GM19240 (cell line): ENCODE data around the gene L1CAM.

Experiments used
- DNase-seq: peaks from one replicate; pipeline ENCODE4 v3.0.0; 2011; ENCODE audit warnings: low spot score; ENCODE audit not compliant: insufficient read length

The L1CAM gene

GRCh38 chrX:153925387-153925738 is 39.4 kb upstream of the L1CAM start:
- DNase-seq = no peak

DNA sequence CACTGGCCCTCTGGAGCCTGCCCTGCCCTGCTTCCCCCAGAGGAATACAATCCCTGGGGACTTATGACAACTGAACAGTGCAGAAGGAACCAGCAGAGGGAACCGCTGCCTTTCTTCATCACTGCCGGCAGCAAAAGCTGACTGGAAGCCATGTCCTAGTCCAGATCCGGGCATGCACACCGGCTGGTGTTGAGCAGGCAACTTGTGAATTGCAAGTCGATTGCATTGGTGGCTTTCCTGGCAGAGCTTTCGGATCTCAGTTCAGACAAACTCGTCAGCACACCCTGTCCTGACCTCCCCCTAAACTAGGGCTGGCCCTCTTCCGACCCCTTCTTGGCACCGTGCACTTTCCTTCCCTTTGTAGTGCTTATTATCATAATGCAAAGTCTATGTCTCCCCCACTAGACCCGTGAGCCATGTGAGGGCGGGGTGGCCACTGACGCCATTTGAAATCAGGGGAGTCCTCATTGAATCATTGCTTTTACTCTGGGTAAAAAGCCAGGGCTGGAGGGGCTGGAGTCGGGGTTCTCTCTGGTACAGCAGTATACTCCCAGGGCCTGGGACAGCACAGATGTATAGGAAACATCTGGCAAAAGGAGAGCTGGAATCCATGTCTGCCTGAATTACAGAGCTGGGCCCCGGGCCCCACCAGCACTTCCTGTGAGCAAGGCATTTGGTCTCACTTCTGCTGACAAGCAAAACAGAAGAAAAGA is 38.3 kb upstream of the L1CAM start:
- no peak for DNase-seq

DNA sequence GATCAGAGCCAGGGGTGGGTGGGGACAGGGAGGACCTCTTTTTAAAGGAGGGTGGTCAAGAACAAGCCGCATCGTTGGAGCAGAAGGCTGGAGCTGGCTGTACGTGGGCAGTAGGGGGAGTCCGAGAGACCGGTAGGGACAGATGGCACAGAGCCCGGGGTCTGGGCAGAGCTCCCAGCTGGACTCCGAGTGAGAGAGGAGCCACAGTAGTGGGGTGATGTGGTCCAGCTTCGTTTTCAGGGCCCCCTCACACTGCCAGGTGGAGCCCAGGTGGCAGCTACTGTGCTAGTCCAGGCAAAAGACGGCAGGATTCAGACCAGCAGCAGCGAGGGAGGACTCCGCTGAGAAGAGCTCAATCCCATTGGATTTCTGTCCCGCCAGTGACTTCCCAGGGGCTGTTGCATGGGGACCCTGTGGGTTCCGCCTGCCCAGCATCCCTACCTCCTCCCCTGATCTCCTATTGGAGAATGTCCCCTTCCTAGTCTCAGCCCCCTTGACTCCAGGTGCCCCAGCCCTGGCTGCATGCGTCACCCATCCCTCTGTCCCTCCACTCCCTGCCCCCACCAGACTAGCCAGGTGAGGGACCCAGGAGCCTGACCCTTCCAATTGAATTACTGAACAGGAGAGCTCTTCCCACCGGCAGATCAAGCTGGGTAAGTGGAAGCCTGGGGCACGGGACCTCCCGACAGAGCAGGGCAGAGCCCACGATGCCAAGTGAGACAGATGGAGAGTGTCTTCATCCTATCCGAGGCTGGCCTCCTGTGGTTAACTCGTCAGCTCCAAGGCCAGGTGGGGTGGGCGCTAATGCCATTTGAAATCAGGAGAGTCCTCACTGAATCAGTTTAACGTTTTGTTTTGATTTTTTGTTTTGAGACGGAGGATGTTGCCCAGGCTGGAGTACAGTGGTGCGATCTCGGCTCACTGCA is 37.2 kb upstream of the L1CAM start:
- no peak for DNase-seq

DNA sequence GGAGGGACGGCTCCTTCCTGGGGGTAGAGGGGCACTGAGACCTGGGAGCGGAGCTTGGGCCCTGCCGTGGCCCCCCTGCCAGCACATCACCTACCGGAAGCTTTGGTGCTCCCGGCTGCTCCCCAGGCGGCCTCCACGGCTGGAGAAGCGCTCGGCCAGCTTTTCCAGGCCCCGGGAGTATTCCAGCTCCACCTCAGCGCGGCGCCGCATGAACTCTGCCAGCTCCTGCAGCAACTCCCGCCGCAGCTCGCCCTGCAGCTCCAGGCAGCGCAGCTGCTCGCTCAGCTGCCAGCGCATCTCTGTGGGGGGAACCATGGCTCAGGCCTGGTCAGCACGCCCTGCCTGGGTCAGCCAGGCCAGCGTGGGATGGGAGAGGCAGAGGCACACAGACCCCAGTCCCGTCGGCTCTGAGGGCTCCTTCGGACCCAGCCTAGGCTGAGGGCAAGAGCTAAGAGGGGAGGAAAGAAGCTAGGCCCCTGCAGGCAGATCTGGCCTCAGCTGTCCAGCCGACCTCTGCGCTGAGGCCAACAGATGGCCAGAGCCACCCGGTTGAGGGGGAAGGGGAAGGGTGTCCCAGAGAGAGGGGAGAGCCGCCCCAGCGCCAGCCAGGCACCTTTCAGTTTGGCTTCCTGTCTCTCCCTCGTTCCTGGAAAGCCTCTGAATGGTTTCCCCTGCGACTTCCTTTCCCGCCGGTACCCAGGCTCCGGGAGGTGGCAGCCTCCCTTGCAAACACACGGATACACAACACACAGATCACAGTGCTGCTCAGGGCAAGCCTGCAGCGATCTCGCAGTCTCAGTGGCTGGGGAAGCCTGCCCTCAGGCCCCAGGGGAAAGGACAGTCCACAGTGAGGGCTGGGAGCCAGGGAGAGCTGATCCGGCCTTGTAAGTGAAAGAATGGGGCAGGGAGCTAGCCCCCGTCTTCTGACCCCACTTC is 35.8 kb upstream of the L1CAM start:
- DNase-seq = no peak

DNA sequence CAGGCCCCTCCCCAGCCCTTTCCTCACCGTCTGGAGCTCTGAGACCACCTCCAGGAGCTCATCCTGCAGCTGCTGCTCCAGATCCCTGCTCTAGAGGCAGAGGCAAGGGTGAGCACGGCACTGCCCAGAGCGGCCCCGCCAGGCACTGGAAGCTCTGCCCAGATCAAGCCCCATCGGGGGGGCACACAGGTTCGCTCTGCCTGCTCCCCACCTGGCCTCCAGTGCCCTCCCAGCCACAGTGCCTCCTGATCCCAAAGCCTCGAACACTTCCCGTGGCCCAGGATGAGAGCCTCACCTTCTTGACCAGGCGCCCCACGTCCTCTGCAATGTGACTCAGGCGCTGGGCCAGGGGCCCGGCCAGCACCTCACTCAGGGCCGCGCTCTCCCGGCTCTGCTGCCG is 35.1 kb upstream of the L1CAM start:
- no peak for DNase-seq

GRCh38 chrX:153920546-153920945 is 34.6 kb upstream of the L1CAM start:
- DNase-seq = no peak

DNA sequence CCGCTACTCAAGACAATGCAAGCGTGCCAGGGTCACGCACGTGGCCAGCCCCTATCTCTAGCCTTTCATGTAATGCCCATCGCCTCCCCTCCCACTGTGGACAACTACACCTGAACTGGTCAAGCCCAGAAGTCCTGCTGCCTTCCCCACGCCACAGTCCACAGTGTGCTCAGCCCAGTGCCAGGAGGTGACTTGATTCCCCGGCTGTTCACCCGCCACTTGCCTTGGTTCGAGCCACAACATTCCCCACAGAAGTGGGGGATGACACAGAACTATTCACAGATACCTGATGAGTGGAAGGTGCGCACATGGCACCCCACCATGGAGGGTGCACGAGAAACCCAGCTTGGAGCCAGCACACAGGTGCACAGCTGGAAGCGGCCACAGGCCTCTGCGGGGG is 33.3 kb upstream of the L1CAM start:
- no peak for DNase-seq

DNA sequence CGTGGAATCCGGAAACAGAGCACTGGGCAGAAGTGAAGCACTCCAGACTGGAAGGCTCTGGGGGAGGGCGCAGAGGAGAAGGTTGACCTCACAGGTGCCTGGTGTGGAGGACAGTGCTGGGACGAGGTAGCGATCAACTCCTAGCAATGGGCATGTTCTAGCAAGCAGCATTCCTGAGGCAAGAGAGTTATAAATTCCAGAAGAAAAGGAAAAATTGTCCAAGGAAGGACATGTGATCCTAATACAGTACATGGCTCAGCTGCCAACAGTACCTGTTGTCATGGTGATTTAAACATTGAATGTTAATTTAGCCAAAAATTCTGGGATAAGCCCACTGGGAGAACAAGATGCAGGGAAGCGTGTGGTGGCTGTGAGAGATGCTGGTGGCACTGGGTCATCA is 31.9 kb upstream of the L1CAM start:
- DNase-seq = no peak

GRCh38 chrX:153913701-153914100 is 27.7 kb upstream of the L1CAM start:
- no peak for DNase-seq

- DNase-seq = no peak
Measured at GRCh38 chrX:153913211-153913610, 27.2 kb upstream of the L1CAM start.

GRCh38 chrX:153911798-153912197 is 25.8 kb upstream of the L1CAM start:
- DNase-seq = no peak

DNA sequence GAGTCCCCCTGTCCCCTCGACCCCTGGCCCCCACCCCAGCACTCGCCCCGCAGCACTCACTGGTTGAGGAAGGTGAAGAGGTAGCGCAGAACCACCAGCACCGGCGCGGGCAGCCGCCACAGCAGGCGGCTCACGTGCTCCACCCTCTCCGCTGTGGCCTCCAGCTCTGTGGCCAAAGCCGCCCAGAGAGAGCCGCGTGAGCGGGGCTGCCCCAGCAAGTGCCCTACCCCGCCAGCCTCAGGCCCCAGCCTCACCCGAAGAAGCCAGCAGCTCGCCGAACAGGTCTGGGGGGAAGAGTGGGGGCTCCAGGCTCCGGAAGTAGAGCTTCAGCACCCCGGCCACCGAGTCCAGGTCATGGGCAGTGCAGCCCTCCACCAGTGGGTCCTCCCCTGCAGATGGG is 24.5 kb upstream of the L1CAM start:
- no peak for DNase-seq

DNA sequence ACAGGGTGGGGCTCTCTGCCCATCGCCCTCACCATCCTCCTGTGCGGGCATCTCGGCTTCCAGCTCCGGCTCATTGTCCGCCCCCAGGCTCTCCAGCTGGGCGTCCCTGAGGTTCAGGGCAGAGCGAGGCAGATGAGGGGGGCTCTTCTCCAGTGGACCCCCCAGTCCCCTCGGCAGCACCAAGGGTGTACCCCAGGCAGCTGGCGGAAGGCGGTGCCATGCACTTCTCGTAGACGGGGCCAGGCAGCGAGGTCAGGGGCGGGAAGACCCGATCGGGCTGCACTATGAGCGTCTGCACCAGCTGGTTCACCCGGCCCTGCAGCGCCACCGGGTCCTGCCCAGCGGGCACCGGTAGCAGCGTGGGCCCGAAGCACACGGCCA is 24.0 kb upstream of the L1CAM start:
- no peak for DNase-seq

- DNase-seq = no peak
Measured at GRCh38 chrX:153909024-153909979, 23.3 kb upstream of the L1CAM start.

GRCh38 chrX:153908219-153908860 is 22.4 kb upstream of the L1CAM start:
- no peak for DNase-seq

GRCh38 chrX:153907456-153907855 is 21.5 kb upstream of the L1CAM start:
- no peak for DNase-seq

DNA sequence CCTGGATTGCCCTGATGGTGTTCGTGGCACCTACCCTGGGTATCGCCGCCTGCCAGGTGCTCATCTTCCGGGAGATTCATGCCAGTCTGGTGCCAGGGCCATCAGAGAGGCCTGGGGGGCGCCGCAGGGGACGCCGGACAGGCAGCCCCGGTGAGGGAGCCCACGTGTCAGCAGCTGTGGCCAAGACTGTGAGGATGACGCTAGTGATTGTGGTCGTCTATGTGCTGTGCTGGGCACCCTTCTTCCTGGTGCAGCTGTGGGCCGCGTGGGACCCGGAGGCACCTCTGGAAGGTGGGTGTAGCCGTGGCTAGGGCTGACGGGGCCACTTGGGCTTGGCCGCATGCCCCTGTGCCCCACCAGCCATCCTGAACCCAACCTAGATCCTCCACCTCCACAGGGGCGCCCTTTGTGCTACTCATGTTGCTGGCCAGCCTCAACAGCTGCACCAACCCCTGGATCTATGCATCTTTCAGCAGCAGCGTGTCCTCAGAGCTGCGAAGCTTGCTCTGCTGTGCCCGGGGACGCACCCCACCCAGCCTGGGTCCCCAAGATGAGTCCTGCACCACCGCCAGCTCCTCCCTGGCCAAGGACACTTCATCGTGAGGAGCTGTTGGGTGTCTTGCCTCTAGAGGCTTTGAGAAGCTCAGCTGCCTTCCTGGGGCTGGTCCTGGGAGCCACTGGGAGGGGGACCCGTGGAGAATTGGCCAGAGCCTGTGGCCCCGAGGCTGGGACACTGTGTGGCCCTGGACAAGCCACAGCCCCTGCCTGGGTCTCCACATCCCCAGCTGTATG is 20.3 kb upstream of the L1CAM start:
- no peak for DNase-seq

- no peak for DNase-seq
Measured at GRCh38 chrX:153905481-153906095, 19.6 kb upstream of the L1CAM start.
